ENCODE results near the gene SUDS3.
"Not testable (repeated sequence)": the region's sequence is repeated elsewhere in the genome, so short reads cannot be mapped to it uniquely, and the experiment has no call there.

Gene SUDS3

GRCh38 chr12:118376089-118377020, at the start of gene SUDS3:
SUDS3 (plus strand) TSS chr12:118376555; CDS start chr12:118376692, 137 bp downstream.
- peak; percentile 90 for DNase-seq (ENCODE audit: low spot score)

- DNase-seq (ENCODE audit: low spot score) = no peak
Measured at GRCh38 chr12:118326991-118327390, 49.4 kb upstream of the SUDS3 start.

- no peak for DNase-seq (ENCODE audit: low spot score)
Measured at GRCh38 chr12:118327391-118327790, 49.0 kb upstream of the SUDS3 start.

- no peak for DNase-seq (ENCODE audit: low spot score)
Measured at GRCh38 chr12:118328486-118329330, 47.6 kb upstream of the SUDS3 start.

- peak; percentile 42 for DNase-seq (ENCODE audit: low spot score)
Measured at GRCh38 chr12:118330421-118331018, 45.8 kb upstream of the SUDS3 start.

- DNase-seq (ENCODE audit: low spot score) = no peak
Measured at GRCh38 chr12:118332511-118332910, 43.8 kb upstream of the SUDS3 start.

GRCh38 chr12:118334241-118334640, 42.1 kb upstream of the SUDS3 start:
- no peak for DNase-seq (ENCODE audit: low spot score)

- DNase-seq (ENCODE audit: low spot score) = no peak
Measured at GRCh38 chr12:118334939-118335567, 41.3 kb upstream of the SUDS3 start.

GRCh38 chr12:118336123-118336522, 40.2 kb upstream of the SUDS3 start:
- no peak for DNase-seq (ENCODE audit: low spot score)

GRCh38 chr12:118337194-118337838, 39.0 kb upstream of the SUDS3 start:
- no peak for DNase-seq (ENCODE audit: low spot score)

GRCh38 chr12:118342090-118342489, 34.3 kb upstream of the SUDS3 start:
- no peak for DNase-seq (ENCODE audit: low spot score)

GRCh38 chr12:118344829-118345228, 31.5 kb upstream of the SUDS3 start:
- no peak for DNase-seq (ENCODE audit: low spot score)

GRCh38 chr12:118345355-118345754, 31.0 kb upstream of the SUDS3 start:
- no peak for DNase-seq (ENCODE audit: low spot score)

GRCh38 chr12:118346895-118347294, 29.5 kb upstream of the SUDS3 start:
- DNase-seq (ENCODE audit: low spot score) = no peak

- no peak for DNase-seq (ENCODE audit: low spot score)
Measured at GRCh38 chr12:118347916-118348315, 28.4 kb upstream of the SUDS3 start.

- DNase-seq (ENCODE audit: low spot score) = no peak
Measured at GRCh38 chr12:118350908-118351559, 25.3 kb upstream of the SUDS3 start.

GRCh38 chr12:118353721-118354120, 22.6 kb upstream of the SUDS3 start:
- DNase-seq (ENCODE audit: low spot score) = no peak

- DNase-seq (ENCODE audit: low spot score) = not testable (repeated sequence)
Measured at GRCh38 chr12:118354503-118354902, 21.9 kb upstream of the SUDS3 start.

GRCh38 chr12:118354903-118355302, 21.5 kb upstream of the SUDS3 start:
- no peak for DNase-seq (ENCODE audit: low spot score)

- DNase-seq (ENCODE audit: low spot score) = no peak
Measured at GRCh38 chr12:118355843-118356242, 20.5 kb upstream of the SUDS3 start.

- DNase-seq (ENCODE audit: low spot score) = no peak
Measured at GRCh38 chr12:118356809-118357256, 19.5 kb upstream of the SUDS3 start.
